Panc1 (cell line): Measurements from ENCODE around the gene FCHSD2. TPM values are rescaled to one million over a fixed set of nuclear protein-coding genes. Genes with fewer than 3 reads are reported as not detected.

Experiments
- ATAC-seq: fragments of 200-7000 bp; cut with Tn5 transposase; 2 replicates; pipeline ENCODE4 v1.9.1; 2020; ENCODE audit warnings: mild to moderate bottlenecking, moderate library complexity
- BruUV-seq: library from RNA; stranded (reverse); fragments of 400-500 nt; replicated peaks from 2 replicates; lab custom pipeline; 2021; lab: Mats Ljungman, UMichigan
- CTCF ChIA-PET: fragments of 300-600 bp; sonication (Branson Sonifier 250); formaldehyde crosslinking; loops from one replicate; lab custom pipeline; 2022; ENCODE audit warnings: antibody characterized with exemption; lab: Charles Lee
- POLR2A ChIA-PET: fragments of 300-600 bp; sonication (Branson Sonifier 250); formaldehyde crosslinking; loops from one replicate; lab custom pipeline; 2022; ENCODE audit warnings: antibody characterized with exemption; lab: Charles Lee
- DNase-seq: peaks from one replicate; pipeline ENCODE4 v3.0.0-alpha.2; 2010; ENCODE audit warnings: low read depth, low spot score
- H3K27ac ChIP-seq: 2 replicates; pipeline ENCODE4 v1.5.1; 2011; ENCODE audit warnings: mild to moderate bottlenecking, low read length, inconsistent platforms
- H3K27me3 ChIP-seq: fragments of 200-500 bp; sonication (Bioruptor generic); 2 replicates; pipeline ENCODE4 v1.6.0; 2014; ENCODE audit warnings: low read length, inconsistent platforms; ENCODE audit not compliant: control insufficient read depth, insufficient read depth
- H3K36me3 ChIP-seq: fragments of 200-500 bp; sonication (Bioruptor generic); 2 replicates; pipeline ENCODE4 v1.5.1; 2014; ENCODE audit warnings: inconsistent platforms, mild to moderate bottlenecking, low read length, moderate library complexity; ENCODE audit not compliant: control insufficient read depth, insufficient read depth
- H3K4me1 ChIP-seq: 2 replicates; pipeline ENCODE4 v1.5.1; 2011; ENCODE audit warnings: inconsistent platforms, mild to moderate bottlenecking, low read length, moderate library complexity; ENCODE audit not compliant: control insufficient read depth, insufficient read depth
- H3K4me3 ChIP-seq, 2 experiments: 2 replicates each; pipeline ENCODE4 v1.5.1; 2011 to 2012; ENCODE audit warnings: low read depth in 2 of 2, low read length in 2 of 2, mild to moderate bottlenecking in 2 of 2, inconsistent platforms in 1 of 2, moderate library complexity in 1 of 2
- H3K9me3 ChIP-seq: fragments of 200-500 bp; sonication (Bioruptor generic); 2 replicates; pipeline ENCODE4 v1.5.1; 2014; ENCODE audit warnings: low read depth, mild to moderate bottlenecking, inconsistent platforms, low read length, moderate library complexity; ENCODE audit not compliant: control insufficient read depth, insufficient read depth
- POLR2AphosphoS5 ChIP-seq: IDR thresholded peaks from 2 replicates; pipeline ENCODE4 v1.6.1; 2012; ENCODE audit warnings: mild to moderate bottlenecking, low read depth, low read length, moderate library complexity
- REST ChIP-seq, 2 experiments: IDR thresholded peaks; 2 replicates each; pipeline ENCODE4 v1.6.1; 2011 to 2012; ENCODE audit warnings: low read depth in 2 of 2, control low read depth in 1 of 2, low read length in 1 of 2, mild to moderate bottlenecking in 1 of 2, moderate library complexity in 1 of 2; ENCODE audit not compliant: insufficient read depth in 1 of 2
- SIN3A ChIP-seq: IDR thresholded peaks from 2 replicates; pipeline ENCODE4 v1.6.1; 2012; ENCODE audit warnings: low read depth, mild to moderate bottlenecking, low read length, moderate library complexity, borderline replicate concordance; ENCODE audit not compliant: insufficient read depth
- TCF7L2 ChIP-seq: IDR thresholded peaks from 2 replicates; pipeline ENCODE4 v1.6.1; 2011; ENCODE audit warnings: mild to moderate bottlenecking, low read depth, low read length, inconsistent platforms
- in situ Hi-C: cut with HindIII; loops from 2 replicates; pipeline ENCODE4 v1.10.0; 2016; ENCODE audit warnings: low sequenced_read_pairs, low pct_unique_long_range_greater_than_20kb
- intact Hi-C: fragments of 100-400 bp; cut with micrococcal nuclease; formaldehyde crosslinking; loops from one replicate; pipeline ENCODE4 v1.10.0; 2022; ENCODE audit not compliant: unreplicated experiment
- total RNA-seq: library from RNA; stranded (reverse); gene quantifications from one replicate; pipeline ENCODE4 v1.2.1, GENCODE V29; 2021; ENCODE audit not compliant: unreplicated experiment
- TF ChIP-seq, protein P1 (sequence below): fragments of 450-650 bp; IDR thresholded peaks from 2 replicates; pipeline ENCODE4 v1.5.1; 2017; ENCODE audit warnings: mild to moderate bottlenecking

The FCHSD2 gene
- total RNA-seq, 1 experiment from 2014 or later, result 31.8 TPM

GRCh38 chr11:72955466-72955865 lies 186.7 kb downstream of the FCHSD2 start:
- no peak for DNase-seq
- H3K36me3 ChIP-seq, result no peaks in the 10 kb centered on the region
- H3K4me1 ChIP-seq, result no peaks in the 10 kb centered on the region
- BruUV-seq, result no TSS peak
- no peak overlapping the region for H3K27ac ChIP-seq
- no peak for ATAC-seq
- intact Hi-C loops (no loop called here), in situ Hi-C loops (no loop called here)
- no peaks in the 10 kb centered on the region for H3K9me3 ChIP-seq
- no peak overlapping the region for H3K4me3 ChIP-seq
- no peaks in the 10 kb centered on the region for H3K27me3 ChIP-seq
- no peak for TF ChIP-seq POLR2AphosphoS5
- TF ChIP-seq, protein P1, sequence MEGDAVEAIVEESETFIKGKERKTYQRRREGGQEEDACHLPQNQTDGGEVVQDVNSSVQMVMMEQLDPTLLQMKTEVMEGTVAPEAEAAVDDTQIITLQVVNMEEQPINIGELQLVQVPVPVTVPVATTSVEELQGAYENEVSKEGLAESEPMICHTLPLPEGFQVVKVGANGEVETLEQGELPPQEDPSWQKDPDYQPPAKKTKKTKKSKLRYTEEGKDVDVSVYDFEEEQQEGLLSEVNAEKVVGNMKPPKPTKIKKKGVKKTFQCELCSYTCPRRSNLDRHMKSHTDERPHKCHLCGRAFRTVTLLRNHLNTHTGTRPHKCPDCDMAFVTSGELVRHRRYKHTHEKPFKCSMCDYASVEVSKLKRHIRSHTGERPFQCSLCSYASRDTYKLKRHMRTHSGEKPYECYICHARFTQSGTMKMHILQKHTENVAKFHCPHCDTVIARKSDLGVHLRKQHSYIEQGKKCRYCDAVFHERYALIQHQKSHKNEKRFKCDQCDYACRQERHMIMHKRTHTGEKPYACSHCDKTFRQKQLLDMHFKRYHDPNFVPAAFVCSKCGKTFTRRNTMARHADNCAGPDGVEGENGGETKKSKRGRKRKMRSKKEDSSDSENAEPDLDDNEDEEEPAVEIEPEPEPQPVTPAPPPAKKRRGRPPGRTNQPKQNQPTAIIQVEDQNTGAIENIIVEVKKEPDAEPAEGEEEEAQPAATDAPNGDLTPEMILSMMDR, result no peak
- TF ChIP-seq REST (IDR thresholded peaks at IDR 0.05; ENCODE audit: insufficient read depth in 1 of 2, low read depth in 2 of 2, low read length in 1 of 2), result no peak
- no peak for TF ChIP-seq SIN3A
- no peak for TF ChIP-seq TCF7L2
- ChIA-PET CTCF (no interaction called here), POLR2A (interaction anchor here (0.6 kb wide), 1 partner anchor 114 kb away, joined by 3 read pairs; no protein-coding TSS in a partner anchor)

GRCh38 chr11:72954860-72955259 lies 187.3 kb downstream of the FCHSD2 start:
- no peak for ATAC-seq
- CTCF ChIA-PET, result no interaction called here
- no TSS peak for BruUV-seq

More at GRCh38 chr11:72954860-72955259, 187.3 kb downstream of the FCHSD2 start:
- H3K9me3 ChIP-seq, result no peaks in the 10 kb centered on the region
- no peaks in the 10 kb centered on the region for H3K36me3 ChIP-seq
- no peaks in the 10 kb centered on the region for H3K27me3 ChIP-seq
- no peak overlapping the region for H3K27ac ChIP-seq
- DNase-seq, result no peak
- intact Hi-C loops, result no loop called here
- H3K4me3 ChIP-seq, result no peak overlapping the region
- POLR2A ChIA-PET, result interaction anchor here (0.6 kb wide), 1 partner anchor 113 kb away, joined by 3 read pairs; no protein-coding TSS in a partner anchor
- TF ChIP-seq REST (IDR thresholded peaks at IDR 0.05; ENCODE audit: insufficient read depth in 1 of 2, low read depth in 2 of 2, low read length in 1 of 2) (no peak), SIN3A (no peak), TCF7L2 (no peak), POLR2AphosphoS5 (no peak)
- TF ChIP-seq, protein P1, result no peak
- in situ Hi-C loops, result no loop called here
- no peaks in the 10 kb centered on the region for H3K4me1 ChIP-seq
